B cell (primary cell): ENCODE data around the gene OR5C1. TPM values are rescaled to one million over a fixed set of nuclear protein-coding genes. Genes with fewer than 3 reads are reported as not detected.
"Not testable (repeated sequence)": the region's sequence is repeated elsewhere in the genome, so short reads cannot be mapped to it uniquely, and the experiment has no call there.

Experiments used
- ATAC-seq: fragments of 200-7000 bp; cut with Tn5 transposase; one replicate; pipeline ENCODE4 v1.10.0; 2021; ENCODE audit warnings: low read depth, mild to moderate bottlenecking, moderate number of reproducible peaks, moderate library complexity
- CTCF ChIA-PET: fragments of 350-600 bp; sonication (Branson Sonifier 250); formaldehyde crosslinking; loops from one replicate; lab custom pipeline; 2021; ENCODE audit warnings: antibody characterized with exemption, inconsistent platforms; lab: Charles Lee
- POLR2A ChIA-PET: fragments of 350-600 bp; sonication (Branson Sonifier 250); formaldehyde crosslinking; loops from one replicate; lab custom pipeline; 2021; ENCODE audit warnings: antibody characterized with exemption; lab: Charles Lee
- DNase-seq: peaks from one replicate; pipeline ENCODE4 v3.0.0; 2013
- H2AFZ ChIP-seq: 2 replicates; pipeline ENCODE4 v1.6.1; 2012; ENCODE audit warnings: mild to moderate bottlenecking, low read depth, low read length; ENCODE audit not compliant: insufficient read depth, poor library complexity, severe bottlenecking
- H3K27ac ChIP-seq, 2 donors: 1 replicate in 1 of 2; 2 replicates in 1 of 2; pipeline ENCODE4 v1.5.1; 2012 to 2013; ENCODE audit warnings: low read length in 2 of 2, mild to moderate bottlenecking in 2 of 2, moderate library complexity in 1 of 2
- H3K27me3 ChIP-seq, 4 experiments: fragments of 200-600 bp in 1 of 4; sonication (generic) in 1 of 4; replicated peaks in 1 of 4; 1 replicate in 2 of 4; 2 replicates in 2 of 4; pipeline versions ENCODE4 v1.6.1 to v1.7.0; 2013 to 2016; ENCODE audit warnings: low read length in 3 of 4, mild to moderate bottlenecking in 2 of 4, mixed read lengths in 1 of 4, moderate library complexity in 1 of 4; ENCODE audit not compliant: insufficient read depth in 4 of 4, control insufficient read depth in 3 of 4; ENCODE audit errors: control extremely low read depth in 1 of 4
- H3K36me3 ChIP-seq, 2 experiments: replicated peaks in 1 of 2; 1 replicate in 1 of 2; 2 replicates in 1 of 2; pipeline versions ENCODE4 v1.6.1 to v1.7.1; 2013; ENCODE audit warnings: low read length in 1 of 2; ENCODE audit not compliant: insufficient read depth in 2 of 2, control insufficient read depth in 1 of 2; ENCODE audit errors: control extremely low read depth in 1 of 2, extremely low read depth in 1 of 2
- H3K4me1 ChIP-seq, 2 donors: fragments of 200-600 bp in 1 of 2; sonication (generic) in 1 of 2; 1 replicate in 1 of 2; 2 replicates in 1 of 2; pipeline versions ENCODE4 v1.5.1 to v1.6.1; 2013 to 2017; ENCODE audit warnings: low read length in 2 of 2; ENCODE audit not compliant: control insufficient read depth in 2 of 2, insufficient read depth in 2 of 2
- H3K4me2 ChIP-seq: replicated peaks from 2 replicates; pipeline ENCODE3; 2012; ENCODE audit warnings: mild to moderate bottlenecking, low read depth, low read length; ENCODE audit not compliant: poor library complexity, severe bottlenecking
- H3K4me3 ChIP-seq, 5 experiments: fragments of 200-600 bp in 1 of 5; sonication (generic) in 1 of 5; 1 replicate in 3 of 5; 2 replicates in 2 of 5; pipeline versions ENCODE4 v1.5.1 to v1.7.0; 2011 to 2016; ENCODE audit warnings: low read length in 4 of 5, mild to moderate bottlenecking in 4 of 5, low read depth in 2 of 5, control low read depth in 1 of 5, moderate library complexity in 1 of 5; ENCODE audit not compliant: insufficient read depth in 1 of 5; ENCODE audit errors: control extremely low read depth in 1 of 5, extremely low read depth in 1 of 5
- H3K79me2 ChIP-seq: fragments of 200-600 bp; sonication (generic); one replicate; pipeline ENCODE4 v1.6.0; 2016; ENCODE audit warnings: low read length; ENCODE audit not compliant: control insufficient read depth, insufficient read depth
- H3K9ac ChIP-seq: fragments of 200-600 bp; sonication (generic); 2 replicates; pipeline ENCODE4 v1.6.1; 2017; ENCODE audit warnings: mild to moderate bottlenecking, low read length, moderate library complexity
- H3K9me3 ChIP-seq, 3 donors: one replicate each; pipeline versions ENCODE4 v1.6.1 to v1.7.1; 2013; ENCODE audit warnings: low read length in 2 of 3; ENCODE audit not compliant: control insufficient read depth in 2 of 3, insufficient read depth in 1 of 3; ENCODE audit errors: control extremely low read depth in 1 of 3
- H4K20me1 ChIP-seq: 2 replicates; pipeline ENCODE4 v1.6.0; 2012; ENCODE audit warnings: mild to moderate bottlenecking, low read length; ENCODE audit not compliant: insufficient read depth, control insufficient read depth, poor library complexity, severe bottlenecking
- H3K27ac Mint-ChIP-seq: one replicate; pipeline ENCODE4 v1.8.0; 2021; ENCODE audit warnings: mixed read lengths
- H3K27me3 Mint-ChIP-seq: one replicate; pipeline ENCODE4 v1.8.0; 2021; ENCODE audit warnings: mixed read lengths
- H3K4me1 Mint-ChIP-seq: one replicate; pipeline ENCODE4 v1.8.0; 2021; ENCODE audit warnings: mixed read lengths
- H3K4me3 Mint-ChIP-seq: one replicate; pipeline ENCODE4 v1.8.0; 2021; ENCODE audit warnings: mixed read lengths
- H3K9me3 Mint-ChIP-seq: one replicate; pipeline ENCODE4 v1.8.0; 2022; ENCODE audit warnings: mixed read lengths; ENCODE audit not compliant: insufficient read depth
- CTCF ChIP-seq: fragments of 200-600 bp; IDR thresholded peaks from one replicate; pipeline ENCODE4 v1.8.0; 2022; ENCODE audit warnings: antibody characterized with exemption, mild to moderate bottlenecking
- EZH2 ChIP-seq: IDR thresholded peaks from 2 replicates; pipeline ENCODE4 v1.6.1; 2012; ENCODE audit warnings: borderline replicate concordance, low read depth, mild to moderate bottlenecking, moderate library complexity, low read length; ENCODE audit not compliant: insufficient read depth, poor library complexity, severe bottlenecking
- WGBS: methylation state at CpG from one replicate; pipeline ENCODE4 v1.1.5; 2013; ENCODE audit warnings: missing lambda C conversion rate; ENCODE audit not compliant: insufficient coverage; 5-methylcytosine and 5-hydroxymethylcytosine counted together
- intact Hi-C: fragments of 100-400 bp; cut with micrococcal nuclease; formaldehyde crosslinking; loops from one replicate; pipeline ENCODE4 v1.10.0; 2022
- polyA plus RNA-seq: library from polyadenylated mRNA; depleted of rRNA; stranded (reverse); fragments of >200 nt; gene quantifications from 2 replicates; pipeline ENCODE4 v1.2.3, GENCODE V29; 2012
- total RNA-seq, 2 donors: library from RNA; stranded (reverse); fragments of 120-200 nt in 1 of 2; gene quantifications; 1 replicate in 1 of 2; 2 replicates in 1 of 2; pipeline versions ENCODE4 v1.2.3 to v1.2.4, GENCODE V29; 2013 to 2022

Gene OR5C1
- total and polyA plus RNA-seq, 2 donors (not counting 1 experiment from before 2014, with no cell fraction given): not detected

- no peaks in the 10 kb centered on the region for H3K9me3 Mint-ChIP-seq
- no peak overlapping the region for H2AFZ ChIP-seq
- no peaks in the 10 kb centered on the region for H3K27me3 ChIP-seq
- H3K4me2 ChIP-seq: no peak overlapping the region
- POLR2A ChIA-PET: no interaction called here
- no peak overlapping the region for H3K27ac ChIP-seq
- intact Hi-C loops: no loop called here
- H3K27ac Mint-ChIP-seq: no peak overlapping the region
- H3K9ac ChIP-seq: no peak overlapping the region
- H4K20me1 ChIP-seq: no peaks in the 10 kb centered on the region
- H3K4me1 ChIP-seq: no peaks in the 10 kb centered on the region
- DNase-seq (no peak), ATAC-seq (no peak)
- H3K79me2 ChIP-seq: no peaks in the 10 kb centered on the region
- no peak overlapping the region for H3K4me3 ChIP-seq
- no peaks in the 10 kb centered on the region for H3K4me1 Mint-ChIP-seq
- H3K36me3 ChIP-seq: no peaks in the 10 kb centered on the region
- no peak for TF ChIP-seq EZH2
- no peak for TF ChIP-seq CTCF
- CTCF ChIA-PET: interaction anchor here (1.0 to 8.7 kb wide), 5 partner anchors 344 to 709 kb away, joined by 3 to 58 read pairs (median 11); no protein-coding TSS in a partner anchor
- no peak overlapping the region for H3K4me3 Mint-ChIP-seq
- no peaks in the 10 kb centered on the region for H3K27me3 Mint-ChIP-seq
- WGBS: 87% methylated on average over 3 of the region's 3 CpGs
- H3K9me3 ChIP-seq: no peaks in the 10 kb centered on the region
Measured at GRCh38 chr9:122808141-122808540, 19.4 kb downstream of the OR5C1 start.

DNA sequence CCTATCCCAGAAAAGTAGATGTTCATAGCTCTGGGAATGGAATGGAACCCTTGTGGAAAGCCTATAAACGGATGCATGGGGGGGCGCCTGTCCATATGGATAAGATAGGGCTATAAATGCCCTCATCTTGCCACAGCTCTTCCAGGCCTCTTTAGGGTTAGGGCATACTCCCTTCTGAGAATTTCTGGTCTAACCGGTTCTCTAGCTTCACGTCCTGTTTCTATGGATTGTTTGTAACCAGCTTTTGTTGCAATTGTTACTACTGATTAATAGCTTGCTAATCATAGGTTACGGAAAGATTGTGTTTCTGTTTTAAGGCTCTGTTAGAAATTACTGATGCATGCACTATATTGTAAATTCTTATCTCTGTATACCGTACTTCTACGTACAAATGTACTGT, 20.5 kb downstream of the OR5C1 start:
- H4K20me1 ChIP-seq, DNase-seq, POLR2A ChIA-PET, H3K9ac ChIP-seq, H3K4me3 Mint-ChIP-seq, H3K9me3 ChIP-seq, intact Hi-C loops, H3K4me1 ChIP-seq, H3K4me1 Mint-ChIP-seq, H3K9me3 Mint-ChIP-seq, H3K36me3 ChIP-seq, H3K27me3 Mint-ChIP-seq, H3K4me2 ChIP-seq, ATAC-seq, H2AFZ ChIP-seq, H3K27me3 ChIP-seq, H3K79me2 ChIP-seq, H3K27ac Mint-ChIP-seq, H3K4me3 ChIP-seq, H3K27ac ChIP-seq: not testable (repeated sequence)
- 100% methylated on average over 2 of the region's 7 CpGs for WGBS
- CTCF ChIA-PET: interaction anchor here (1.0 to 8.7 kb wide), 5 partner anchors 345 to 710 kb away, joined by 3 to 58 read pairs (median 11); no protein-coding TSS in a partner anchor
